Measurements from ENCODE around the gene MGAM2. TPM values are rescaled to one million over a fixed set of nuclear protein-coding genes. Genes with fewer than 3 reads are reported as not detected.

Gene MGAM2
- total and polyA plus RNA-seq, 8 donors = 0.03 to 4.6 (median 0.17) TPM

- Histone ChIP-seq H3K36me3 (no peaks in the 10 kb centered on the region), H3K9me3 (no peaks in the 10 kb centered on the region), H3K4me1 (peaks cover 0 to 5% of the 10 kb centered on the region in 2 donors), H3K27me3 (peaks cover 0 to 9% of the 10 kb centered on the region in 2 donors), H3K27ac (no peak overlapping the region), H3K4me3 (no peak overlapping the region)
- DNase-seq (no peak), ATAC-seq (peak; percentile 46)
- peak; percentile 13 to 15 for TF ChIP-seq CTCF (IDR thresholded peaks at IDR 0.05)
- intact Hi-C loops (cut with DNase I) = no loop called here
These were observed 77.3 kb downstream of the MGAM2 start for GRCh38 chr7:142188846-142189245.

- ATAC-seq (no peak), DNase-seq (no peak)
- H3K9me3 ChIP-seq = no peaks in the 10 kb centered on the region
- no peaks in the 10 kb centered on the region for H3K36me3 ChIP-seq
- no peak for TF ChIP-seq CTCF (IDR thresholded peaks at IDR 0.05)
- H3K27ac ChIP-seq = no peak overlapping the region
- H3K4me1 ChIP-seq = no peaks in the 10 kb centered on the region
- intact Hi-C loops (cut with DNase I) = no loop called here
- no peak overlapping the region for H3K4me3 ChIP-seq
- peaks cover 0 to 9% of the 10 kb centered on the region in 2 donors for H3K27me3 ChIP-seq
These were observed 82.7 kb downstream of the MGAM2 start for GRCh38 chr7:142194201-142194600.

GRCh38 chr7:142196066-142196840, 84.7 kb downstream of the MGAM2 start:
- Histone ChIP-seq H3K36me3 (no peaks in the 10 kb centered on the region), H3K4me1 (no peaks in the 10 kb centered on the region), H3K9me3 (no peaks in the 10 kb centered on the region), H3K27me3 (peaks cover 0 to 9% of the 10 kb centered on the region in 2 donors), H3K27ac (no peak overlapping the region), H3K4me3 (no peak overlapping the region)
- no peak for ATAC-seq
- DNase-seq = no peak
- TF ChIP-seq CTCF (IDR thresholded peaks at IDR 0.05) = no peak
- intact Hi-C loops (cut with DNase I) = no loop called here

- ATAC-seq = no peak
- Histone ChIP-seq H3K4me3 (no peak overlapping the region), H3K4me1 (no peaks in the 10 kb centered on the region), H3K36me3 (no peaks in the 10 kb centered on the region), H3K27ac (no peak overlapping the region), H3K9me3 (no peaks in the 10 kb centered on the region), H3K27me3 (no peaks in the 10 kb centered on the region)
- intact Hi-C loops (cut with DNase I) = no loop called here
- no peak for TF ChIP-seq CTCF (IDR thresholded peaks at IDR 0.05)
- no peak for DNase-seq
These were observed 88.7 kb downstream of the MGAM2 start for GRCh38 chr7:142200206-142200605.

- ATAC-seq (no peak), DNase-seq (no peak)
- no peak overlapping the region for H3K4me3 ChIP-seq
- no peaks in the 10 kb centered on the region for H3K36me3 ChIP-seq
- intact Hi-C loops (cut with DNase I) = no loop called here
- no peak for TF ChIP-seq CTCF (IDR thresholded peaks at IDR 0.05)
- H3K4me1 ChIP-seq = no peaks in the 10 kb centered on the region
- H3K27me3 ChIP-seq = peaks cover 0 to 6% of the 10 kb centered on the region in 2 donors
- H3K9me3 ChIP-seq = no peaks in the 10 kb centered on the region
- no peak overlapping the region for H3K27ac ChIP-seq
These were observed 117.1 kb downstream of the MGAM2 start for GRCh38 chr7:142228537-142229104.

Measured in left lung (tissue), 10 donors.